GM19238 (cell line): Measurements from ENCODE around the gene CSF2RB.

Source experiments
- DNase-seq: peaks from one replicate; pipeline ENCODE4 v3.0.0; 2011; ENCODE audit warnings: low spot score; ENCODE audit not compliant: insufficient read length

CSF2RB gene

DNA sequence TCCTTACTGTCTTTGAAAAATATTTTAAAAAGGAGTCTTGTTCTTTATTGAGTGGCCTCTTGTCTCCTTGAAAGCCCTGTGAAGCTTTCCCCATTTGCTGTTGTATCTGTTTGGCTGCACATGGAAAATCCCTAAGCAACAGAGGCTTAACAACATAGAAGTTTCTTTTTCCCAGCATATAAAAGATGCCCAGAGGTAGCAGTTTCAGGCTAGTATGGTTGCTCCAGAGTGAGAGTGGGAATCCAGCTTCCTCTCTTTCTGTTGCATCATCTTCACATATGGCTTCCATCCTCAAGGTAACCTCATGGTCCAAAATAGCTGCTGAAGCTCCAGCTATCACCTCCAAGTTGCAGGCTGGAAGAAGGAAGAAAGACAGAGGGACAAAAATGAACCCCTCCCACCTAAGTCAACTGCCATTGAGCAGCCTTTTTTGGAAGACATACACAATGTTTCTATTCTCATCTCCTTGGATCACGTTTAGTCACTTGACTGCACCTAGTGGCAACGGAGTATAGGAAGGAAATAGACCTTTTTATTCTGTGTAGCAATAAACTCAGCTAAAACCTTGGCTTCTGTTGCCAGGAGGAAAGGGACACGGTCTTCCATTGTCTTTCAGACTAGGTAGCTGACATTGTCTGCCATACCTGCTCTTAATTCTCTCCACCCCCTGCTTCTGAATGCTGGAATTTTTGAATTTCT lies 5.3 kb downstream of the CSF2RB start:
- no peak for DNase-seq

DNA sequence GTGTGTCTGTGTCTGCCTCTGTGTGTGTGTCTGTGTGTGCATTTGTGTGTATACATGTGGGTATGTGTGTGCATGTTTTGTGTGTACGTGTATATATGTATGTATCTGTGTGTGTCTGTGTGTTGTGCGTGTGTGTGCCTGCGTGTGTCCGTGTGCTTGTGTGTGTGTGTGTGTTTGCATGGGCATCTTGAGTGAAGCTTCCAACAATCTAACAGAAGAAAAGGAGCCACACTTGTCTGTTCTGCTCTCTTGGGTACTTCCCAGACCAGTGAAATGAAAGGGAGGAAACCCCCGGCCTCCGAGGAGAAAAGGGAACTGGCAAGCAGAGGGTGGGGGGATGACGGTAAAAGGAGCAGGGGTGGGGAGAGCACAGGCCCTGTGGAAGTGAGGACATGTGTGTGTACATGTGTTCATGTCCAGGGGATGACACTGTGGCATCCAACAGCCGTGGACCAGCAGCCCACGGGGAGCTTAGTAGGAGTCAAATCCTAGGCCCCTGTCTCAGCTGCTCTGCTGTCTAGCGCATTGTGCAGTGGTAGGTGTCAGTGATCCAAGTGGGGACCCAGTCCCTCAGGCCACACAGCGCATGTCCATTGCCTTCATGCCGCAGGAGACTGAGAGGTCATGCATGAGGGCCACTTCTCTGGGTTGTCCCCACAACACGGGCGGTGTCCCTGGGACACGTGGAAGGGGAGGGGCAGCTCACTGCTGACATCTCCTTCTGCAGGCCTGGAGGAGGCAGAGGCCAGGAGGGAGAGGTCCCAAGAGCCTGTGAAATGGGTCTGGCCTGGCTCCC lies 8.1 kb downstream of the CSF2RB start:
- DNase-seq: peak; percentile 60

DNA sequence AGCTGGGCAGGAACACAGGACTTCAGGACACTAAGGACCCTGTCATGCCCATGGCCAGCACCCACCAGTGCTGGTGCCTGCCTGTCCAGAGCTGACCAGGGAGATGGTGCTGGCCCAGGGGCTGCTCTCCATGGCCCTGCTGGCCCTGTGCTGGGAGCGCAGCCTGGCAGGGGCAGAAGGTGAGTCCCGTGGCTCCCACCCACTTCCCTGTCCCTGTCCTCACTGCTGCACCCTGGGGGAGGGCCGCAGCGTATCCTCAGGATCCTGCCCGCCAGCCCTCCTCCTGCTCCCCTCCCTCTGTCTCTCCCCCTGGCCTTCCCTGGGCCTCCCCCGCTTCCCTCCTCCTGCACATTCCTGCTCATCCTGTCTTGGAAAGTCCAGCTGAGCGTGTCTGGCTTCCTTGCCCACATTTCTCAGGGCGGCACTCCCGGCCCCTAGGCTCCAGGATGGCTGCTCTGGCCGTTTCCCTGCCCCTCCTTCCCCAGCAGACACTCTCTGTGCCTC lies 8.7 kb downstream of the CSF2RB start:
- no peak for DNase-seq

DNA sequence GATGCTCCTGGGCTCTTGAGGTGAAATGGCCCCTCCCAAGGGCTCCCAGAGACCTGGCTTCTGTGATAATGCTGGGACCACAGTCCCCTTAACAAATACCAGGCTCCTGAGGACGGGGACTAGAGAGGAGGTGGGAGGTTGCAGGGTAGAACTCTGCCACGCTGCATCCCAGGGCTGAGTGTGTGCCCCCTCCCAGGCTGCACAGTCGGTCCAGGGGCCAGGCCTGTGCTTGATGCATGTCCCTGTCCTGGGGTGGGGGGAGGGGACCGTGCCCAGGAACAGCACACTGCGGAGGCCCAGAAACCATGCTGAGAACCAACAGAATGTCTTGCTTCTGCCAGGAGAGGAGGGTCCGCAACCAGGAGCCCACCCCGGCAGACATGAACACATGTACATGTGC lies 9.3 kb downstream of the CSF2RB start:
- DNase-seq: no peak

DNA sequence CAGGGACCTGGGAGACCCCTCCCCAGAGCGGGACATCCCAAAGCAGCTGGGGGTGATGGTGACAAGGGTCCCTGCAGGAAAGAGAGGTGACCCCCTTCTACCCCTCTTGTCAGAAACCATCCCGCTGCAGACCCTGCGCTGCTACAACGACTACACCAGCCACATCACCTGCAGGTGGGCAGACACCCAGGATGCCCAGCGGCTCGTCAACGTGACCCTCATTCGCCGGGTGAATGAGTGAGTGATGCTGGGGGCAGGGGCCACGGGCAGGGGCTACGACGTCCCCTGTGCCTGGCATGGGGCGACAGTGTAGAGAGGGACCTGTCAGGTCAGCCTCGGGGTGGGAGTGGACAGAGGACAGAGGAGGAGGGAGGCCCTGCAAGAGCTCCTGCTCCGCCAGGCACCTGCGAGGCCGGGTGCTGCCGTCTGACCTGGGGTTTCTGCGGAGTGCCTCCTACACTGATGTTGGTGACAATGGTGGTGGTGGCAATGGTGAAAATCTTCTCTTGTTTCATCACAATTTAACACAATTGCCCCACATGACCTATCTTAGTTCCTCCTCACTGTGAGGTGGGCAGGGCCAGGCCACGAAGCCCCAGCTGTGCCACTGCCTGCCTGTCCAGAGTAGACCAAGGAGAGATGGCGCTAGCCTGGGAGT lies 9.8 kb downstream of the CSF2RB start:
- no peak for DNase-seq

DNA sequence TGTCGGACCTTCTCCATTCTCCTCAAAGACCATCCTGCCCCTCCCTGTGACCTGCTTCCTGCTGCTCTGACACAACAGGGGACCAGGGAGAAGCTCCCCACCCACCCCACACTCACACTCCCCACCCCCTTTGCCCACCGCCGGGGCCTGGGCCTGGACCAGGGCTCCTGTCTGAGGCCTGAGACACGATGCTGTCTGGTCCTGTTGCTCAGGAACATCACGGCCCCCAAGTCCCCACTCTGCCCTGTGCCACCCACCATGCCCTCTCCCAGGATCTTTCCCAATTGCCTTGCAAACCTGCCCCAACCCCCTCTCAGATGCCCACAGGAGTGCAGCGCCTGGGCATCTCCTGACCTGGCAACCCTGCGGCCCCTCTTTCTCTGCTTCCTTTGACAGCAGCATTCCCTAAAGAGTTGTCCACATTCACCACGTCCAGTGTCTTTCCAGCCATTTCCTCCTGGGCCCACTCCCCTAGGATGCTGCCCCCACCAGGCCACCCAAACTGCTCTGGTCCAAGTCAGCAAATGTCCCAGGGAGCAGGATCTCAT lies 10.8 kb downstream of the CSF2RB start:
- no peak for DNase-seq

DNA sequence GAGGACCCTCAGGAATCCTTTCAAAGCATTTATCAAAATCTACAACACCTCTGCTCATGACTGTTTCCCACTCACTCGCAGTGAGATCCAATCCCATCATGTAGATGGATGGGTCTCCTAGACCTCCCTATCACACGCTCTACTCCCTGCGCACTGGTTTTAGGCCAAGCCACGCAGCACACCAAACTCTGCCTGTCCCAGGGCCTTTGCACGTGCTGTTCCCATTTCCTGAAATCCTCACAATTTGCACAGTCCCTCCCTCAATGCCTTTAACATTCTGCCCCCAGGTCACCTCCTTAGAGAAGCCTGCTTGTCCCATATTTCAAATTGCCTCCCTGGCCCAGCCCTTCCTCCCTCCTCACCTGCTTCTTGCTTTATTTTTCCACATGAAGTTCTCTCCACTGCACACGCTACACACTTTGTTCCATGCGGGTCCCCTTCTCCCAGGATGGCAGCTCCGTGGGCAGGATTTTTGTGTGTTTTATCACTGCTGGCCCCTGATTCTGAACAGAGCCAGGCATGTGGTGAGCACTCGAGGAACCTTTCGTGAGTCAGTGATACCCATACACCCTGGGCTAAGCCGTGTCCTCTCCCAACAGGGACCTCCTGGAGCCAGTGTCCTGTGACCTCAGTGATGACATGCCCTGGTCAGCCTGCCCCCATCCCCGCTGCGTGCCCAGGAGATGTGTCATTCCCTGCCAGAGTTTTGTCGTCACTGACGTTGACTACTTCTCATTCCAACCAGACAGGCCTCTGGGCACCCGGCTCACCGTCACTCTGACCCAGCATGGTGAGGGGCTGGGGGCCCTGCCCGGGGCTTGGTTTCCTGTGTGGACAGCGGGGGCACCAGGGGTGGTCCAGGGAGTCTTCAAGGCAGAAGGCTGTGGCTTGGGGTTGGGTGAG lies 12.2 kb downstream of the CSF2RB start:
- no peak for DNase-seq

DNA sequence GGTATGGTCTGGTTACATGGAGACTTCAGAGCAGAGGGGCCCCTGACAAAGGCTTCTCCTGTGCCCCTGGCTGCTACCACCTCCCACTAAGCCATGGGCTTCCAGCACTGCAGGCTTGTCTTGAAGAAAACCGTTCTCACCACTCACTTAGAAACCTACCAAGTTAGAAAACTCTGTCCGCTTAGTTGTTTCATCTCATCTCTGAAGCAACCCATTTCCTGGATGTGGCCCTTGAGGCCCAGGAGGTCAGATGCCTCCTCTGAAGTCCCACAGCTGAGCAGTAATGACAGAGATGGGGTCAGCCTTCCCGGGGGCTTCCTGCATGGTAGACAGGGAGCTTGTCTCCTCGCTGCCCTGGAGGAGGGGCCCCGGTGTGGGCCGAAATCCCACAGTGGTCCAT lies 12.9 kb downstream of the CSF2RB start:
- DNase-seq: no peak

DNA sequence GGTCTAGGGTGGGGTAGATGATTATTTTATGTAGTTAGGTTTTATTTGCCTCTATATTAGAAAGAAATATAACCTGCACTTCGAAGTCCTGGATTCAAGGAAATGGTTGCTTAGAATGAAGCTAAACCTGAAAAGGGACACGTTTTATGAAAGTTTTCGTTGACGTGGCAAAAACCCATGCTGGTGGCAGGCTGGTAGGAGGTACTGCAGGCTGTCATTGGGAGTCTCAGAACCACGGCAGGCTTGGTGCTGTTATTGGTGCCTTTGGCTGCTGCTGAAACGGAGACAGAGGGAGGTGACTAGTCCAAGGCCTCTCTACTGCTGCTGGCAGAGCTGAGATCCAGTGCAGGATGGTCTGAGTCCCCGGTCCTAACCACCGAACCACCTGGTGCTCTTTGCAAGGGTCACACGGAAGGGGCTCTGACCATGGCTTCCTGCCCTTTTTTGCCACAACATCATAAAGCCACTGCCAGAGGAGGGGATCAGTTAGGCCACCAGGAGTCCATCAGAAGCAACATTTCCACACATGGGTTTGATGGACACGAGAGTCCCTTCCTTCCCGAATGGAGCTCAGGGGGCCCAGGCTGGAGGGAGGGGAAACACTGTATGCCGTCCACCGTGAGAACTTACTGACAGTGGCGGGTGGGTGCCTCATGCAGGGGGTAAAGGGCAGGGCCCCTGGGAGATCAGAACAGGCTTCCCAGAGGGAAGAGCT lies 13.4 kb downstream of the CSF2RB start:
- DNase-seq: no peak

DNA sequence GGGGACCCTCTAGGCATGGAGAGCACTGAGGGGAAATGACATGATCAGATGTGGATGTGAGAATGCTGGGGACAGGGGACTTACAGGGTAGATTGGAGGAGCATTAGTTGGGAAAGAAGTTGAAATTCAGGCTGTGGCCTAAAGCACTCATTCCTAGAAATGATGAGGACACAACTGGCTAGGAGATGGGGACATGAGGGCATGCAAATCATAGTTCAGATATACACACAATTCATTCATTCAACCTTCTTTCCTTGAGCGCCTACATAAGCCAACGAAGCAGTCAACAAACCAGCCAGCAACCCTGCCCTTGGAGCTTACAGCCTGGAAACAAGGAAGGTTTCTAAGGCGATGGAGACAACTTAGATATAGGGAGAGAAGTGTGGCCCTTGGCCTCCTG lies 14.2 kb downstream of the CSF2RB start:
- DNase-seq: no peak

DNA sequence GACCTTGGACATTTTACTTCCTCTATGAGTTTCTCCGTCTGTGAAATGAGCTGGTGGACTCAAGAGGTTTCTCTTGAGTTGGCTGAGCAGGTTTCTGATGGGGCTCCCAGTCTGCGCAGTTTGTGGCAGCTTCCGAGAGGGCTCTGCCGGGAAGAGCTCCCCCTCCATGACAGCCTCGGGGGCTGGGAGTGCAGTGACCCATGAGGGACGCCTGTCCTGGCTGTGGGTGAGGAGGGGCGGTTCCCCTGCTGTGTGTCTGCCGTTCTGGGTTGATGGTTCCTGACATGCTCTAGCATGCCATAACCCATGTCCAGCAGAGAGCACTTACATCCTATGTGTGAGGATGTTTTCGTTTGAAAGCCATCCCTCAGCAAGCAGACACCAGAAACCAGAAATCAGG lies 14.8 kb downstream of the CSF2RB start:
- DNase-seq: no peak

DNA sequence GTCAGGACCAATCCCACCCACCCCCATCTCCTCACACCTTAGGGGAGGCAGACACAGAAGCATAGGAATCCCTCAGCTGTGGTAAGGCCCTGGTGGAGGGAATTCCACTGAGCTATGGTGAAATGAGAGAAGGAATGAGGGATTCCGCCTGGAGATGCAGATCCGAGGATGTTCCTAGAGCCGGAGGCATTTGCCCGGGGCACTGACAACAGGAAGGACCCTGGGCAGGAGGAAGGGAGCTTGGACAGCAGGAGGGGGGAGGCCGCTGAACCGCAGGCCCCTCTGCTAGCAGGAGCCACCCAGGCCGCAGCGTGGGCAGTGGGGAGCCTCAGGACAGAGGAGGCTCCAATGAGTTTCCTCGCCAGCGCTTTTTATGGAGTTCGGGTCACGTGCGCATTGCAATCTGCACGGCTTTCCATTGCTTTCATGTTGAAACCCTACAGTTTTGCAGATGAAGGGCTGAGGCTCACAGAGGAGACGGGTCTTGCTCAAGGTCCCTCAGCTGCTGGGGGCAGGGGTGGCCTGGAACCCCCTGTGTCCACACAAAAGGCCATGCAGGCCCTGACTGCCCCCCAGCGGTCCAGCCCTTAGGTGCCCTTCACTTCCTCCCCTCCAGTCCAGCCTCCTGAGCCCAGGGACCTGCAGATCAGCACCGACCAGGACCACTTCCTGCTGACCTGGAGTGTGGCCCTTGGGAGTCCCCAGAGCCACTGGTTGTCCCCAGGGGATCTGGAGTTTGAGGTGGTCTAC lies 15.5 kb downstream of the CSF2RB start:
- DNase-seq: no peak

DNA sequence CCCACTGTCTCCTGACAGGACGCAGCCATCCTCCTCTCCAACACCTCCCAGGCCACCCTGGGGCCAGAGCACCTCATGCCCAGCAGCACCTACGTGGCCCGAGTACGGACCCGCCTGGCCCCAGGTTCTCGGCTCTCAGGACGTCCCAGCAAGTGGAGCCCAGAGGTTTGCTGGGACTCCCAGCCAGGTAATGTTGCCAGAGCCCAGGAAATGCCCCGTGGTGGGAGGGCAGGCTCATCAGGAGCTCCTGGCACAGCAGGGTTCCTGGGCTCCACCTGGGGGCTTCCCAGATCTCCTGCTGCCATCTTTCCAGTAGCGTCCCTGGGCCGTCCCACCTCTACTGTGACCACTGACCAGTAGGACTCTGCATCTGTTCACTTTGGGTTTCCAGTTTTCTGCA lies 16.2 kb downstream of the CSF2RB start:
- no peak for DNase-seq

DNA sequence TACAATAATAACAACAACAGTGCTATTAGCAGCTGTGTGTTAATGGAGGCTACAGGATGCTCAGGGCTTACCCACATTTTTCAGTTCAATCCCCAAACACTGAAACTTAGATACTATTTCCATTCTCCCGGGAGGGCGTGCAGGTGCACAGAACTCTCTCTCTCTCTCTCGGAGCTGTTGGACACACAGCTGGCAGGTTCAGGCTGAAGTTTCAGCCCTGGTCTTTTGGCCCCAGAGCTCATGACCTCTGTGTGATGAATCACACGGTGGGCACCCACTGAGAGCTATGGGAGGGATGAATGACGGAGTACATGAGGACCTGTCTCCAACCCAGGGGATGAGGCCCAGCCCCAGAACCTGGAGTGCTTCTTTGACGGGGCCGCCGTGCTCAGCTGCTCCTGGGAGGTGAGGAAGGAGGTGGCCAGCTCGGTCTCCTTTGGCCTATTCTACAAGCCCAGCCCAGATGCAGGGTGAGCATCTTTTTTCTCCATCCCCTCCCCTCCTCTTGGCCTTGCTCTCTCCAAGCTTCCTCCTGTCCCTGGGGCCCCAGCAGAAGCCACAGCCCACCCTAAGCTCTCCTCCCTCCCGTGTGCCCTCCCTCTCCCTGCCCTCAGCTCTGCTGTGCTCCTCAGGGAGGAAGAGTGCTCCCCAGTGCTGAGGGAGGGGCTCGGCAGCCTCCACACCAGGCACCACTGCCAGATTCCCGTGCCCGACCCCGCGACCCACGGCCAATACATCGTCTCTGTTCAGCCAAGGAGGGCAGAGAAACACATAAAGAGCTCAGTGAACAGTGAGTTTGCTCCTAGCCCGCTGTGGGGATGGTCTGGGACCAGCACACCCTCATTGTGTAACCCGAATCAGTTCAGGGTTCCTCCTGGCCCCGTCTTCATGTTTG lies 16.9 kb downstream of the CSF2RB start:
- DNase-seq: no peak

DNA sequence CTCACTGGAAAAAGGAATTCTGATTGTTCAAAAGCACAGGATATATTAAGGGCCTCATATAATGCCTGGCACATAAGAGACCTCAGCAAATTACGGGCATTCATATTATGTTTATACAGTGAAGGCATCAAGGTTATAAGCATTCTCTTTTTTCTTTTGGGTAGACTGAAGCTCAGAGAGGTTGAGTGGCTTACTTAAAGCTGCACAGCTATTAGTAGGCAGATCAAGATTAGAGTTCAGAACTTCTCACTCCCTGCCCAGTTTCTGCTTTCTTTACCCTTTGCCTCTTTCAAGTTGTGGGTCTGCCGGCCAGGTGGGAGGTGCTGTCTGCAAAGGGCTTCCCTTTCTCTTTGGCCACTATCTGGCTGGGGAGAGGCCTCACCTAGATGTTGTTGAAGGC lies 18.0 kb downstream of the CSF2RB start:
- DNase-seq: no peak

DNA sequence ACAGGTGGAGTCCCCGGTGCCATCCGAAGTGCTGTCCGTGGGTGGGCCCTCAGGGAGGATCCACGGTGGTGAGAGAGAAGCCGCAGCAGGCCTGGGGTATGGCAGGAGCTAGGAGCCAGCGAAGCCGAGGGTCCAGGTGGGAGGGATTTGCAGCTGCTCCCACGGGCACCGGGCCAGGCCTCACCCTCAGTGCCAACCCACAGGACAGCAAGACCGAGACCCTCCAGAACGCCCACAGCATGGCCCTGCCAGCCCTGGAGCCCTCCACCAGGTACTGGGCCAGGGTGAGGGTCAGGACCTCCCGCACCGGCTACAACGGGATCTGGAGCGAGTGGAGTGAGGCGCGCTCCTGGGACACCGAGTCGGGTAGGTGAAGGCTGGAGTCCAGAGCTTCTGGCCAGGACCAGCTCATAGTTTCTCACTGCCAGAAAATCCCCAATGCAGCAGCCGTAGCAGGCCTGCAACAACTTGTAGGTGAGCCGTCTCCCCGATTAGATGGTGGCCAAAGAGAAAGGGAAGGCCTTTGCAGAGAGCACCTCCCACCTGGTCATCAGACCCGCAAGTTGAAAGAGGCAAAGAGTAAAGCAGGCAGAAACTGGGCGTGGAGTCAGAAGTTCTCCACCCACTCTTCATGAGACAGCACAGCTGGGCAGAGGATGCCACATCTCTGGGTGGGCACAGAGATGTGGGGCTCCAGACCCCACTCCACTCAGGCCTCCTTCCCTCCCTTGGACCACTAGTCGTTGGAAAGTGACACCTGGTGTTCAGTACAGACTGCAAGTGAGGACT lies 20.4 kb downstream of the CSF2RB start:
- DNase-seq: no peak

DNA sequence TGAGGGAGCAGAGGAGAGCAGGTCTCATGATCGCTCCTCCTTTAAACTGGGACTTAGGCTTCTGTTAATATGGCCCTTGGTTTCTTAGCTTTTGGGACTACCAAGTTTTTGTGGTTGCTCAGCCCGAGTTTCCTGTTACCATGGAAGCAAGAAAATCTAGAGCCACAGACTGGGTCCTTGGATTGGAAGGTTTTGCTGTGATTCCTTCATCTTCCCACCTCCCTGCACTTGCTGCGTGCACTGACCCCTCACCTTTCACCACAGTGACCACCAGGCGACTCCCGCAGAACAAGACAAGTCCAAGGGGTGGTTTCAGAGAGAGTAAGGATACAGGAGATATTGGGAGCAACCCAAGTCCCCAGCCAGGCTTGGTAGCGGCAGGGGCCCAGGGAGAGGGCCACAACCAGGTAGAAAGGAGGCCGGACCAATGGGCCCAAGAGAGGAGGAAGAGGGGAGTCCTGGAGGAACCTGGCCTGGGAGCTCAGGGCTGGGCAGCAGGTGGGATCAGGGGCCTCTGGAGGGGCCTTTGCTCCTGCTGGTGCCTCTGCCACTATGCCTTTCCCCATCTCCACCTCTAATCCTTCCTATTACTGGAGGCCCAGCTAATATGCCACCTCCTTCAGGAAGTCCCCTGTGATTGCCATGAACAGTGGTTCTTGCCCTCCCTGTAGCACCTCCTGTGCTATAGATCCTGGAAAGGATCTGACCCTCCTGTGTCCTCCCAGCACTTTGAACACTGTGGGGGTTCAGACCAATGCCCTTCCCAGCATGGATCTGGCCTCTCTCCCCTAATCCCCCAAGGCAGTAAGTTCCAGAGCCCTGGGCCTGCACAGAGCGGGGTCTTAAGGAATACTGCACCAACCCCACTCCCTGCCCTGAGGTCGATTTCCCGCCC lies 21.2 kb downstream of the CSF2RB start:
- DNase-seq: no peak
